B cell (primary cell): ENCODE measurements around the gene IL17REL. TPM values are rescaled to one million over a fixed set of nuclear protein-coding genes. Genes with fewer than 3 reads are reported as not detected.

ENCODE experiments used
- ATAC-seq: fragments of 200-7000 bp; cut with Tn5 transposase; one replicate; pipeline ENCODE4 v1.10.0; 2021; ENCODE audit warnings: low read depth, mild to moderate bottlenecking, moderate number of reproducible peaks, moderate library complexity
- CTCF ChIA-PET: fragments of 350-600 bp; sonication (Branson Sonifier 250); formaldehyde crosslinking; loops from one replicate; lab custom pipeline; 2021; ENCODE audit warnings: antibody characterized with exemption, inconsistent platforms; lab: Charles Lee
- POLR2A ChIA-PET: fragments of 350-600 bp; sonication (Branson Sonifier 250); formaldehyde crosslinking; loops from one replicate; lab custom pipeline; 2021; ENCODE audit warnings: antibody characterized with exemption; lab: Charles Lee
- DNase-seq: peaks from one replicate; pipeline ENCODE4 v3.0.0; 2013
- H2AFZ ChIP-seq: 2 replicates; pipeline ENCODE4 v1.6.1; 2012; ENCODE audit warnings: mild to moderate bottlenecking, low read depth, low read length; ENCODE audit not compliant: insufficient read depth, poor library complexity, severe bottlenecking
- H3K27ac ChIP-seq, 2 donors: 1 replicate in 1 of 2; 2 replicates in 1 of 2; pipeline ENCODE4 v1.5.1; 2012 to 2013; ENCODE audit warnings: low read length in 2 of 2, mild to moderate bottlenecking in 2 of 2, moderate library complexity in 1 of 2
- H3K27me3 ChIP-seq, 4 experiments: fragments of 200-600 bp in 1 of 4; sonication (generic) in 1 of 4; replicated peaks in 1 of 4; 1 replicate in 2 of 4; 2 replicates in 2 of 4; pipeline versions ENCODE4 v1.6.1 to v1.7.0; 2013 to 2016; ENCODE audit warnings: low read length in 3 of 4, mild to moderate bottlenecking in 2 of 4, mixed read lengths in 1 of 4, moderate library complexity in 1 of 4; ENCODE audit not compliant: insufficient read depth in 4 of 4, control insufficient read depth in 3 of 4; ENCODE audit errors: control extremely low read depth in 1 of 4
- H3K36me3 ChIP-seq, 2 experiments: replicated peaks in 1 of 2; 1 replicate in 1 of 2; 2 replicates in 1 of 2; pipeline versions ENCODE4 v1.6.1 to v1.7.1; 2013; ENCODE audit warnings: low read length in 1 of 2; ENCODE audit not compliant: insufficient read depth in 2 of 2, control insufficient read depth in 1 of 2; ENCODE audit errors: control extremely low read depth in 1 of 2, extremely low read depth in 1 of 2
- H3K4me1 ChIP-seq, 2 donors: fragments of 200-600 bp in 1 of 2; sonication (generic) in 1 of 2; 1 replicate in 1 of 2; 2 replicates in 1 of 2; pipeline versions ENCODE4 v1.5.1 to v1.6.1; 2013 to 2017; ENCODE audit warnings: low read length in 2 of 2; ENCODE audit not compliant: control insufficient read depth in 2 of 2, insufficient read depth in 2 of 2
- H3K4me2 ChIP-seq: replicated peaks from 2 replicates; pipeline ENCODE3; 2012; ENCODE audit warnings: mild to moderate bottlenecking, low read depth, low read length; ENCODE audit not compliant: poor library complexity, severe bottlenecking
- H3K4me3 ChIP-seq, 5 experiments: fragments of 200-600 bp in 1 of 5; sonication (generic) in 1 of 5; 1 replicate in 3 of 5; 2 replicates in 2 of 5; pipeline versions ENCODE4 v1.5.1 to v1.7.0; 2011 to 2016; ENCODE audit warnings: low read length in 4 of 5, mild to moderate bottlenecking in 4 of 5, low read depth in 2 of 5, control low read depth in 1 of 5, moderate library complexity in 1 of 5; ENCODE audit not compliant: insufficient read depth in 1 of 5; ENCODE audit errors: control extremely low read depth in 1 of 5, extremely low read depth in 1 of 5
- H3K79me2 ChIP-seq: fragments of 200-600 bp; sonication (generic); one replicate; pipeline ENCODE4 v1.6.0; 2016; ENCODE audit warnings: low read length; ENCODE audit not compliant: control insufficient read depth, insufficient read depth
- H3K9ac ChIP-seq: fragments of 200-600 bp; sonication (generic); 2 replicates; pipeline ENCODE4 v1.6.1; 2017; ENCODE audit warnings: mild to moderate bottlenecking, low read length, moderate library complexity
- H3K9me3 ChIP-seq, 3 donors: one replicate each; pipeline versions ENCODE4 v1.6.1 to v1.7.1; 2013; ENCODE audit warnings: low read length in 2 of 3; ENCODE audit not compliant: control insufficient read depth in 2 of 3, insufficient read depth in 1 of 3; ENCODE audit errors: control extremely low read depth in 1 of 3
- H4K20me1 ChIP-seq: 2 replicates; pipeline ENCODE4 v1.6.0; 2012; ENCODE audit warnings: mild to moderate bottlenecking, low read length; ENCODE audit not compliant: insufficient read depth, control insufficient read depth, poor library complexity, severe bottlenecking
- H3K27ac Mint-ChIP-seq: one replicate; pipeline ENCODE4 v1.8.0; 2021; ENCODE audit warnings: mixed read lengths
- H3K27me3 Mint-ChIP-seq: one replicate; pipeline ENCODE4 v1.8.0; 2021; ENCODE audit warnings: mixed read lengths
- H3K4me1 Mint-ChIP-seq: one replicate; pipeline ENCODE4 v1.8.0; 2021; ENCODE audit warnings: mixed read lengths
- H3K4me3 Mint-ChIP-seq: one replicate; pipeline ENCODE4 v1.8.0; 2021; ENCODE audit warnings: mixed read lengths
- H3K9me3 Mint-ChIP-seq: one replicate; pipeline ENCODE4 v1.8.0; 2022; ENCODE audit warnings: mixed read lengths; ENCODE audit not compliant: insufficient read depth
- EZH2 ChIP-seq: IDR thresholded peaks from 2 replicates; pipeline ENCODE4 v1.6.1; 2012; ENCODE audit warnings: borderline replicate concordance, low read depth, mild to moderate bottlenecking, moderate library complexity, low read length; ENCODE audit not compliant: insufficient read depth, poor library complexity, severe bottlenecking
- WGBS: methylation state at CpG from one replicate; pipeline ENCODE4 v1.1.5; 2013; ENCODE audit warnings: missing lambda C conversion rate; ENCODE audit not compliant: insufficient coverage; 5-methylcytosine and 5-hydroxymethylcytosine counted together
- intact Hi-C: fragments of 100-400 bp; cut with micrococcal nuclease; formaldehyde crosslinking; loops from one replicate; pipeline ENCODE4 v1.10.0; 2022
- polyA plus RNA-seq: library from polyadenylated mRNA; depleted of rRNA; stranded (reverse); fragments of >200 nt; gene quantifications from 2 replicates; pipeline ENCODE4 v1.2.3, GENCODE V29; 2012
- total RNA-seq, 2 donors: library from RNA; stranded (reverse); fragments of 120-200 nt in 1 of 2; gene quantifications; 1 replicate in 1 of 2; 2 replicates in 1 of 2; pipeline versions ENCODE4 v1.2.3 to v1.2.4, GENCODE V29; 2013 to 2022
- TF ChIP-seq, protein P1 (sequence below): fragments of 200-600 bp; IDR thresholded peaks from one replicate; pipeline ENCODE4 v1.8.0; 2022; ENCODE audit warnings: antibody characterized with exemption, mild to moderate bottlenecking

Gene IL17REL
- total and polyA plus RNA-seq, 2 donors (not counting 1 experiment from before 2014, with no cell fraction given): 0.09 to 0.10 TPM

DNA sequence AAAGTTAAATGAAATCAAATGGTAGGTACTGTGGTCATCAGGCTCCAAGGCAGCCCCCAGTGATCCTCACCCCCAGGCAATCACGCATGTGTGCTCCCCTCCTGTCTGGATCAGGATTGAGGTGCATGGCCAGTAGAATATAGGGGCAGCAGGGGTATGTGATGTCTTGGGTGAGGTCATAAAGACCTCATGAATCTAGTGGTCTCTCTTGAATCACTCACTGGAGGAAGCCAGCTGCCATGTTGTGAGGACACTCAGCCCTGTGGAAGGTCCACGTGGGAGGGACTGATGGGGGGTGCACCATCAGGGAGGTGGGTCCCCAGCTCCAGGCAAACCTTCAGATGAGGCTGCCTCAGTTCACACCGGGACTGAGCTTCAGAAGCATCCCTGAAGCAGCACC lies 6.8 kb upstream of the IL17REL start:
- peaks cover 5% of the 10 kb centered on the region for H3K27me3 Mint-ChIP-seq
- ChIA-PET POLR2A (no interaction called here), CTCF (interaction anchor here (1.1 kb wide), 2 partner anchors 11 to 25 kb away, joined by 3 to 4 read pairs; no protein-coding TSS in a partner anchor)
- Histone ChIP-seq H3K27ac (no peak overlapping the region), H3K9me3 (peaks cover 0 to 6% (median 0%) of the 10 kb centered on the region in 3 donors), H3K4me1 (peaks cover 34 to 36% of the 10 kb centered on the region in 2 donors), H3K4me3 (no peak overlapping the region), H2AFZ (no peak overlapping the region), H3K36me3 (no peaks in the 10 kb centered on the region), H3K79me2 (no peaks in the 10 kb centered on the region), H3K27me3 (peaks cover 0 to 24% (median 6%) of the 10 kb centered on the region in 4 experiments), H3K4me2 (no peak overlapping the region), H3K9ac (no peak overlapping the region), H4K20me1 (no peaks in the 10 kb centered on the region)
- DNase-seq (no peak), ATAC-seq (no peak)
- intact Hi-C loops: loop anchor here (5.0 kb wide), 1 partner anchor 37 kb away; no protein-coding TSS in a partner anchor
- 78% methylated on average over 2 of the region's 3 CpGs for WGBS
- H3K4me3 Mint-ChIP-seq: no peak overlapping the region
- TF ChIP-seq, protein P1, sequence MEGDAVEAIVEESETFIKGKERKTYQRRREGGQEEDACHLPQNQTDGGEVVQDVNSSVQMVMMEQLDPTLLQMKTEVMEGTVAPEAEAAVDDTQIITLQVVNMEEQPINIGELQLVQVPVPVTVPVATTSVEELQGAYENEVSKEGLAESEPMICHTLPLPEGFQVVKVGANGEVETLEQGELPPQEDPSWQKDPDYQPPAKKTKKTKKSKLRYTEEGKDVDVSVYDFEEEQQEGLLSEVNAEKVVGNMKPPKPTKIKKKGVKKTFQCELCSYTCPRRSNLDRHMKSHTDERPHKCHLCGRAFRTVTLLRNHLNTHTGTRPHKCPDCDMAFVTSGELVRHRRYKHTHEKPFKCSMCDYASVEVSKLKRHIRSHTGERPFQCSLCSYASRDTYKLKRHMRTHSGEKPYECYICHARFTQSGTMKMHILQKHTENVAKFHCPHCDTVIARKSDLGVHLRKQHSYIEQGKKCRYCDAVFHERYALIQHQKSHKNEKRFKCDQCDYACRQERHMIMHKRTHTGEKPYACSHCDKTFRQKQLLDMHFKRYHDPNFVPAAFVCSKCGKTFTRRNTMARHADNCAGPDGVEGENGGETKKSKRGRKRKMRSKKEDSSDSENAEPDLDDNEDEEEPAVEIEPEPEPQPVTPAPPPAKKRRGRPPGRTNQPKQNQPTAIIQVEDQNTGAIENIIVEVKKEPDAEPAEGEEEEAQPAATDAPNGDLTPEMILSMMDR: no peak
- no peak for TF ChIP-seq EZH2
- H3K27ac Mint-ChIP-seq: no peak overlapping the region
- no peaks in the 10 kb centered on the region for H3K9me3 Mint-ChIP-seq
- H3K4me1 Mint-ChIP-seq: peaks cover 31% of the 10 kb centered on the region

DNA sequence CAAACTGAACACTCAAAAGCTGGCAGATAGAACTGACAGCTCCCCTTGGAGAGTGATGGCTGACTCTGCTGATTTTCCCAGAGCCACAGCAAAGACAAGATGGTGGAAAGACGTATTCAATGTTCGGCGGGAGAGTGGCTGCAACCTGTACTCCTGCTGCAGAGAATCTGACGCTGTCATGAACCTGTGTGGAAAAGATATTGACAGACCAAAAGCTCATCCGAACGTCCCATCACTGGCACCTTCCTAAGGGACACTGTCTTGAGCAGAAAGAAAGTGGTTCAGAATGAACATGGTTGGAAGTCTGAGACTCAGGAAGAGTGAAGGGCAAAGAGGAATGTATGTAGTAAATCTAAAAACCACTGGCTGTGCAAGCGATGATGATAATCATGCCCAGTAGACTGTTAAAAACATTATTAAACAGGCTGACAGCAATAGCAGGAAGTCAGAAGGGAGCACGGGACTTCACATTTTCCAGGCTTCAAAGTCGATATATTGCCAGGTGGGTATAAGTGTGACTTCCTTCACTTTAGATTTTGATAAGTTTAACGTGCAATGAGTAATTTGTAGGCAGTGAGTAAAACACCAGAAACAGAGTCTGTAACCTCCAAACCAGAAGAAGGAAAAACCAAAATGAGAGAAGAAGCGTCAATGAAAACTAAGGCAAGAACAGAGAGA lies 6.2 kb upstream of the IL17REL start:
- Mint-ChIP-seq H3K4me3 (peak overlapping the region; percentile 40), H3K9me3 (no peaks in the 10 kb centered on the region), H3K4me1 (peaks cover 36% of the 10 kb centered on the region), H3K27me3 (peaks cover 3% of the 10 kb centered on the region), H3K27ac (no peak overlapping the region)
- DNase-seq (no peak), ATAC-seq (no peak)
- Histone ChIP-seq H3K9me3 (peaks cover 0 to 6% (median 0%) of the 10 kb centered on the region in 3 donors), H4K20me1 (no peaks in the 10 kb centered on the region), H3K27me3 (peaks cover 0 to 30% (median 9%) of the 10 kb centered on the region in 4 experiments), H3K79me2 (no peaks in the 10 kb centered on the region), H3K4me3 (no peak overlapping the region), H3K9ac (no peak overlapping the region), H3K4me1 (peaks cover 39 to 42% of the 10 kb centered on the region in 2 donors), H3K36me3 (no peaks in the 10 kb centered on the region), H3K27ac (no peak overlapping the region), H2AFZ (no peak overlapping the region), H3K4me2 (peak overlapping the region; percentile 24)
- WGBS: 75% methylated on average over 7 of the region's 11 CpGs
- TF ChIP-seq, protein P1: no peak
- no peak for TF ChIP-seq EZH2
- POLR2A ChIA-PET: interaction anchor here (0.7 kb wide), 1 partner anchor 52 kb away, joined by 3 read pairs; no protein-coding TSS in a partner anchor
- CTCF ChIA-PET: interaction anchor here (0.5 to 2.2 kb wide), 6 partner anchors 12 to 126 kb away, joined by 3 to 16 read pairs (median 4); no protein-coding TSS in a partner anchor
- intact Hi-C loops: loop anchor here (5.0 kb wide), 1 partner anchor 36 kb away; no protein-coding TSS in a partner anchor
